ENCODE data around the gene NDUFAF3.

NDUFAF3 gene

GRCh38 chr3:49021813-49022687 lies at the start of gene NDUFAF3:
NDUFAF3 (plus strand) TSS chr3:49022121; CDS start chr3:49022145, 24 bp downstream.
- H3K27me3 ChIP-seq (ENCODE audit: low read depth), result no peaks in the 10 kb centered on the region
- peak within 1 kb of the TSS; percentile 84 for H3K4me3 ChIP-seq
- no peaks in the 10 kb centered on the region for H3K9me3 ChIP-seq
- in situ Hi-C loops (cut with MboI; ENCODE audit: low sequenced_read_pairs), result no loop called here
- H3K4me1 ChIP-seq, result peaks cover 19% of the 10 kb centered on the region
- peak; percentile 85 to 96 for DNase-seq (ENCODE audit: low spot score in 2 of 2)
- H3K36me3 ChIP-seq (replicated peaks), result peaks cover 49% of the 10 kb centered on the region

- Histone ChIP-seq H3K4me3 (no peak overlapping the region), H3K36me3 (replicated peaks) (peaks cover 94% of the 10 kb centered on the region), H3K4me1 (no peaks in the 10 kb centered on the region), H3K27me3 (ENCODE audit: low read depth) (no peaks in the 10 kb centered on the region), H3K9me3 (no peaks in the 10 kb centered on the region)
- DNase-seq (ENCODE audit: low spot score in 2 of 2), result no peak
- in situ Hi-C loops (cut with MboI; ENCODE audit: low sequenced_read_pairs), result no loop called here
Observed at GRCh38 chr3:48974076-48974864, 47.7 kb upstream of the NDUFAF3 start.

GRCh38 chr3:48979451-48979850 lies 42.5 kb upstream of the NDUFAF3 start:
- Histone ChIP-seq H3K9me3 (no peaks in the 10 kb centered on the region), H3K36me3 (replicated peaks) (peaks cover 86% of the 10 kb centered on the region), H3K4me1 (no peaks in the 10 kb centered on the region), H3K4me3 (no peak overlapping the region), H3K27me3 (ENCODE audit: low read depth) (no peaks in the 10 kb centered on the region)
- DNase-seq (ENCODE audit: low spot score in 2 of 2), result no peak
- in situ Hi-C loops (cut with MboI; ENCODE audit: low sequenced_read_pairs), result no loop called here

GRCh38 chr3:48980295-48980694 lies 41.6 kb upstream of the NDUFAF3 start:
- in situ Hi-C loops (cut with MboI; ENCODE audit: low sequenced_read_pairs), result loop anchor here (10.0 kb wide), 1 partner anchor 465 kb away; no protein-coding TSS in a partner anchor
- Histone ChIP-seq H3K4me3 (no peak overlapping the region), H3K9me3 (no peaks in the 10 kb centered on the region), H3K36me3 (replicated peaks) (peaks cover 85% of the 10 kb centered on the region), H3K4me1 (no peaks in the 10 kb centered on the region), H3K27me3 (ENCODE audit: low read depth) (no peaks in the 10 kb centered on the region)
- DNase-seq (ENCODE audit: low spot score in 2 of 2), result no peak

- Histone ChIP-seq H3K4me1 (no peaks in the 10 kb centered on the region), H3K27me3 (ENCODE audit: low read depth) (no peaks in the 10 kb centered on the region), H3K9me3 (no peaks in the 10 kb centered on the region), H3K4me3 (no peak overlapping the region), H3K36me3 (replicated peaks) (peaks cover 80% of the 10 kb centered on the region)
- in situ Hi-C loops (cut with MboI; ENCODE audit: low sequenced_read_pairs), result loop anchor here (10.0 kb wide), 1 partner anchor 463 kb away; no protein-coding TSS in a partner anchor
- no peak for DNase-seq (ENCODE audit: low spot score in 2 of 2)
Observed at GRCh38 chr3:48982016-48982415, 39.9 kb upstream of the NDUFAF3 start.

- H3K4me1 ChIP-seq, result no peaks in the 10 kb centered on the region
- no peaks in the 10 kb centered on the region for H3K27me3 ChIP-seq (ENCODE audit: low read depth)
- H3K9me3 ChIP-seq, result no peaks in the 10 kb centered on the region
- DNase-seq (ENCODE audit: low spot score in 2 of 2), result no peak
- no peak overlapping the region for H3K4me3 ChIP-seq
- in situ Hi-C loops (cut with MboI; ENCODE audit: low sequenced_read_pairs), result loop anchor here (10.0 kb wide), 1 partner anchor 462 kb away; no protein-coding TSS in a partner anchor
- peaks cover 73% of the 10 kb centered on the region for H3K36me3 ChIP-seq (replicated peaks)
Observed at GRCh38 chr3:48982686-48983085, 39.2 kb upstream of the NDUFAF3 start.

- H3K9me3 ChIP-seq, result no peaks in the 10 kb centered on the region
- no peaks in the 10 kb centered on the region for H3K4me1 ChIP-seq
- H3K4me3 ChIP-seq, result no peak overlapping the region
- DNase-seq (ENCODE audit: low spot score in 2 of 2), result no peak
- in situ Hi-C loops (cut with MboI; ENCODE audit: low sequenced_read_pairs), result loop anchor here (10.0 kb wide), 1 partner anchor 462 kb away; no protein-coding TSS in a partner anchor
- H3K27me3 ChIP-seq (ENCODE audit: low read depth), result no peaks in the 10 kb centered on the region
- H3K36me3 ChIP-seq (replicated peaks), result peaks cover 69% of the 10 kb centered on the region
Observed at GRCh38 chr3:48983096-48983495, 38.8 kb upstream of the NDUFAF3 start.

- no peak overlapping the region for H3K4me3 ChIP-seq
- H3K9me3 ChIP-seq, result no peaks in the 10 kb centered on the region
- peaks cover 6% of the 10 kb centered on the region for H3K4me1 ChIP-seq
- in situ Hi-C loops (cut with MboI; ENCODE audit: low sequenced_read_pairs), result loop anchor here (10.0 kb wide), 1 partner anchor 460 kb away; no protein-coding TSS in a partner anchor
- no peaks in the 10 kb centered on the region for H3K27me3 ChIP-seq (ENCODE audit: low read depth)
- H3K36me3 ChIP-seq (replicated peaks), result peaks cover 57% of the 10 kb centered on the region
- no peak for DNase-seq (ENCODE audit: low spot score in 2 of 2)
Observed at GRCh38 chr3:48984663-48985062, 37.3 kb upstream of the NDUFAF3 start.

- in situ Hi-C loops (cut with MboI; ENCODE audit: low sequenced_read_pairs), result loop anchor here (10.0 kb wide), 1 partner anchor 459 kb away; no protein-coding TSS in a partner anchor
- DNase-seq (ENCODE audit: low spot score in 2 of 2), result no peak
Observed at GRCh38 chr3:48985831-48986376, 36.0 kb upstream of the NDUFAF3 start.

GRCh38 chr3:48989126-48989795 lies 32.7 kb upstream of the NDUFAF3 start:
- H3K36me3 ChIP-seq (replicated peaks), result peaks cover 22% of the 10 kb centered on the region
- H3K27me3 ChIP-seq (ENCODE audit: low read depth), result no peaks in the 10 kb centered on the region
- in situ Hi-C loops (cut with MboI; ENCODE audit: low sequenced_read_pairs), result loop anchor here (10.0 kb wide), 1 partner anchor 456 kb away; no protein-coding TSS in a partner anchor
- DNase-seq (ENCODE audit: low spot score in 2 of 2), result peak in 1 of 2 experiments; percentile 53
- H3K4me3 ChIP-seq, result peak overlapping the region; percentile 60
- no peaks in the 10 kb centered on the region for H3K9me3 ChIP-seq
- H3K4me1 ChIP-seq, result peaks cover 10% of the 10 kb centered on the region

More at GRCh38 chr3:48985831-48986376, 36.0 kb upstream of the NDUFAF3 start:
- Histone ChIP-seq H3K36me3 (replicated peaks) (peaks cover 48% of the 10 kb centered on the region), H3K4me3 (no peak overlapping the region), H3K9me3 (no peaks in the 10 kb centered on the region), H3K4me1 (peaks cover 6% of the 10 kb centered on the region), H3K27me3 (ENCODE audit: low read depth) (no peaks in the 10 kb centered on the region)

- H3K4me1 ChIP-seq, result peaks cover 10% of the 10 kb centered on the region
- H3K36me3 ChIP-seq (replicated peaks), result peaks cover 16% of the 10 kb centered on the region
- no peaks in the 10 kb centered on the region for H3K9me3 ChIP-seq
- peak; percentile 67 to 87 for DNase-seq (ENCODE audit: low spot score in 2 of 2)
- no peaks in the 10 kb centered on the region for H3K27me3 ChIP-seq (ENCODE audit: low read depth)
- in situ Hi-C loops (cut with MboI; ENCODE audit: low sequenced_read_pairs), result loop anchor here (10.0 kb wide), 1 partner anchor 455 kb away; no protein-coding TSS in a partner anchor
- peak within 1 kb of the TSS; percentile 60 for H3K4me3 ChIP-seq
Observed at GRCh38 chr3:48989796-48990635, 31.9 kb upstream of the NDUFAF3 start, which contains the start of gene P4HTM. P4HTM (plus strand) TSS chr3:48990241; CDS start chr3:48990257, 16 bp downstream.

Data from HAP-1 (cell line).